DND-41 (cell line): ENCODE measurements around the gene SH3BGR.

ENCODE experiments used
- ATAC-seq: fragments of 200-7000 bp; cut with Tn5 transposase; 3 replicates; pipeline ENCODE4 v1.9.1; 2021; ENCODE audit warnings: low read depth; ENCODE audit not compliant: insufficient read depth
- DNase-seq: peaks from one replicate; pipeline ENCODE4 v3.0.0-alpha.2; 2020
- H2AFZ ChIP-seq: 2 replicates; pipeline ENCODE4 v1.6.0; 2012; ENCODE audit warnings: low read depth, low read length
- H3K27ac ChIP-seq: 2 replicates; pipeline ENCODE4 v1.5.1; 2012; ENCODE audit warnings: low read length, inconsistent platforms
- H3K27me3 ChIP-seq: fragments of 200-600 bp; sonication (generic); 2 replicates; pipeline ENCODE4 v1.6.0; 2012; ENCODE audit warnings: low read length, mild to moderate bottlenecking, inconsistent platforms; ENCODE audit not compliant: insufficient read depth, poor library complexity
- H3K36me3 ChIP-seq: 2 replicates; pipeline ENCODE4 v1.5.1; 2012; ENCODE audit warnings: low read length, inconsistent platforms; ENCODE audit not compliant: insufficient read depth
- H3K4me1 ChIP-seq: 2 replicates; pipeline ENCODE4 v1.5.1; 2012; ENCODE audit warnings: mild to moderate bottlenecking, low read length; ENCODE audit not compliant: insufficient read depth
- H3K4me2 ChIP-seq: 2 replicates; pipeline ENCODE4 v1.6.0; 2012; ENCODE audit warnings: mild to moderate bottlenecking, moderate library complexity, low read length, inconsistent platforms; ENCODE audit not compliant: insufficient read depth
- H3K4me3 ChIP-seq, 2 experiments: fragments of 200-600 bp in 1 of 2; shearing (Covaris generic) in 1 of 2; 2 replicates each; pipeline ENCODE4 v1.5.1; 2012 to 2016; ENCODE audit warnings: inconsistent platforms in 2 of 2, low read length in 2 of 2, mild to moderate bottlenecking in 2 of 2, low read depth in 1 of 2, moderate library complexity in 1 of 2
- H3K79me2 ChIP-seq: 2 replicates; pipeline ENCODE4 v1.6.0; 2012; ENCODE audit warnings: low read length, inconsistent platforms; ENCODE audit not compliant: insufficient read depth
- H3K9ac ChIP-seq: 2 replicates; pipeline ENCODE4 v1.6.0; 2012; ENCODE audit warnings: low read depth, mild to moderate bottlenecking, inconsistent platforms, low read length, moderate library complexity
- H3K9me3 ChIP-seq: 2 replicates; pipeline ENCODE4 v1.5.1; 2012; ENCODE audit warnings: low read length, moderate library complexity, mild to moderate bottlenecking, inconsistent platforms; ENCODE audit not compliant: insufficient read depth, severe bottlenecking
- H4K20me1 ChIP-seq: 2 replicates; pipeline ENCODE4 v1.6.0; 2012; ENCODE audit warnings: low read length; ENCODE audit not compliant: insufficient read depth
- CTCF ChIP-seq: IDR thresholded peaks from 2 replicates; pipeline ENCODE4 v1.5.1; 2012; ENCODE audit warnings: borderline replicate concordance, low read length, moderate library complexity, mild to moderate bottlenecking; ENCODE audit not compliant: poor library complexity, severe bottlenecking; ENCODE audit errors: extremely low read depth
- EZH2 ChIP-seq: IDR thresholded peaks from 3 replicates; pipeline ENCODE4 v1.6.1; 2012; ENCODE audit warnings: borderline replicate concordance, low read depth, mild to moderate bottlenecking, moderate library complexity, low read length, inconsistent platforms; ENCODE audit not compliant: severe bottlenecking

The SH3BGR gene

GRCh38 chr21:39527664-39528381, 76.1 kb downstream of the SH3BGR start:
- H4K20me1 ChIP-seq, result no peaks in the 10 kb centered on the region
- H3K79me2 ChIP-seq, result no peaks in the 10 kb centered on the region
- ATAC-seq (no peak), DNase-seq (no peak)
- no peak overlapping the region for H3K4me3 ChIP-seq
- H3K36me3 ChIP-seq, result no peaks in the 10 kb centered on the region
- no peak overlapping the region for H3K27ac ChIP-seq
- TF ChIP-seq CTCF (no peak), EZH2 (no peak)
- no peak overlapping the region for H2AFZ ChIP-seq
- no peak overlapping the region for H3K4me2 ChIP-seq
- no peaks in the 10 kb centered on the region for H3K9me3 ChIP-seq
- H3K27me3 ChIP-seq, result peaks cover 18% of the 10 kb centered on the region
- no peak overlapping the region for H3K9ac ChIP-seq
- H3K4me1 ChIP-seq, result no peaks in the 10 kb centered on the region

- no peak for ATAC-seq
These were observed 77.3 kb downstream of the SH3BGR start for GRCh38 chr21:39529026-39529425.

GRCh38 chr21:39531064-39531463, 79.3 kb downstream of the SH3BGR start:
- ATAC-seq, result no peak; the same call in 2 of the 3 replicates
- TF ChIP-seq EZH2 (no peak), CTCF (no peak)
- Histone ChIP-seq H3K9ac (no peak overlapping the region), H3K36me3 (no peaks in the 10 kb centered on the region), H3K4me3 (no peak overlapping the region), H4K20me1 (no peaks in the 10 kb centered on the region), H3K4me2 (no peak overlapping the region), H3K79me2 (no peaks in the 10 kb centered on the region), H3K9me3 (no peaks in the 10 kb centered on the region), H2AFZ (no peak overlapping the region), H3K4me1 (no peaks in the 10 kb centered on the region), H3K27ac (no peak overlapping the region), H3K27me3 (peaks cover 18% of the 10 kb centered on the region)
- peak; percentile 13 for DNase-seq

More at GRCh38 chr21:39529026-39529425, 77.3 kb downstream of the SH3BGR start:
- Histone ChIP-seq H3K36me3 (no peaks in the 10 kb centered on the region), H3K4me2 (no peak overlapping the region), H3K27me3 (peaks cover 18% of the 10 kb centered on the region), H3K9me3 (no peaks in the 10 kb centered on the region), H2AFZ (no peak overlapping the region), H3K9ac (no peak overlapping the region), H3K27ac (no peak overlapping the region), H3K79me2 (no peaks in the 10 kb centered on the region), H3K4me3 (no peak overlapping the region), H3K4me1 (no peaks in the 10 kb centered on the region), H4K20me1 (no peaks in the 10 kb centered on the region)
- no peak for DNase-seq
- no peak for TF ChIP-seq CTCF
- TF ChIP-seq EZH2, result no peak

- no peak overlapping the region for H2AFZ ChIP-seq
- no peak overlapping the region for H3K9ac ChIP-seq
- H3K27ac ChIP-seq, result no peak overlapping the region
- DNase-seq (no peak), ATAC-seq (no peak)
- H3K79me2 ChIP-seq, result no peaks in the 10 kb centered on the region
- no peaks in the 10 kb centered on the region for H3K9me3 ChIP-seq
- no peak for TF ChIP-seq CTCF
- no peak for TF ChIP-seq EZH2
- peaks cover 17% of the 10 kb centered on the region for H3K27me3 ChIP-seq
- no peak overlapping the region for H3K4me2 ChIP-seq
- H3K36me3 ChIP-seq, result no peaks in the 10 kb centered on the region
- H4K20me1 ChIP-seq, result no peaks in the 10 kb centered on the region
- H3K4me1 ChIP-seq, result no peaks in the 10 kb centered on the region
- no peak overlapping the region for H3K4me3 ChIP-seq
These were observed 80.1 kb downstream of the SH3BGR start for GRCh38 chr21:39531840-39532239.
